GM06990 (cell line): ENCODE measurements around the gene PRICKLE4.

Source experiments
- DNase-seq: peaks from one replicate; pipeline ENCODE4 v3.0.0-alpha.2; 2011; ENCODE audit not compliant: insufficient read length; ENCODE audit errors: extremely low read depth
- H3K27me3 ChIP-seq: replicated peaks from 2 replicates; pipeline ENCODE4 v1.6.0; 2011; ENCODE audit warnings: low read length; ENCODE audit not compliant: control insufficient read depth, insufficient read depth
- H3K36me3 ChIP-seq: 2 replicates; pipeline ENCODE4 v1.5.1; 2011; ENCODE audit warnings: low read length; ENCODE audit not compliant: control insufficient read depth, insufficient read depth
- H3K4me3 ChIP-seq: replicated peaks from 2 replicates; pipeline ENCODE4 v1.5.1; 2011; ENCODE audit warnings: low read depth, mild to moderate bottlenecking, control low read depth, low read length
- CTCF ChIP-seq: IDR thresholded peaks from 2 replicates; pipeline ENCODE4 v1.5.1; 2011; ENCODE audit warnings: low read length, control low read depth, mild to moderate bottlenecking, inconsistent platforms; ENCODE audit not compliant: insufficient read depth, poor library complexity, severe bottlenecking

Gene PRICKLE4

GRCh38 chr6:41791305-41791704 lies 10.7 kb downstream of the PRICKLE4 start:
- no peak for TF ChIP-seq CTCF
- H3K27me3 ChIP-seq: no peaks in the 10 kb centered on the region
- no peak for DNase-seq
- H3K36me3 ChIP-seq: peaks cover 7% of the 10 kb centered on the region
- H3K4me3 ChIP-seq: no peak overlapping the region

- no peak for DNase-seq
- Histone ChIP-seq H3K27me3 (no peaks in the 10 kb centered on the region), H3K4me3 (no peak overlapping the region), H3K36me3 (peaks cover 7% of the 10 kb centered on the region)
- TF ChIP-seq CTCF: no peak
These were observed 11.4 kb downstream of the PRICKLE4 start for GRCh38 chr6:41791984-41792383.

GRCh38 chr6:41796474-41796873 lies 15.9 kb downstream of the PRICKLE4 start:
- no peak overlapping the region for H3K4me3 ChIP-seq
- TF ChIP-seq CTCF: no peak
- no peak for DNase-seq
- peaks cover 2% of the 10 kb centered on the region for H3K36me3 ChIP-seq
- H3K27me3 ChIP-seq: no peaks in the 10 kb centered on the region

GRCh38 chr6:41798901-41799558 lies 18.4 kb downstream of the PRICKLE4 start:
- no peaks in the 10 kb centered on the region for H3K27me3 ChIP-seq
- no peak for DNase-seq
- H3K4me3 ChIP-seq: no peak overlapping the region
- no peak for TF ChIP-seq CTCF
- H3K36me3 ChIP-seq: no peaks in the 10 kb centered on the region; the same call in 1 of the 2 replicates

- Histone ChIP-seq H3K27me3 (no peaks in the 10 kb centered on the region), H3K4me3 (no peak overlapping the region), H3K36me3 (no peaks in the 10 kb centered on the region; the same call in 1 of the 2 replicates)
- TF ChIP-seq CTCF: no peak
- no peak for DNase-seq
These were observed 19.0 kb downstream of the PRICKLE4 start for GRCh38 chr6:41799559-41799911.

GRCh38 chr6:41801380-41801779 lies 20.8 kb downstream of the PRICKLE4 start:
- peak; percentile 52 for TF ChIP-seq CTCF
- Histone ChIP-seq H3K4me3 (no peak overlapping the region), H3K27me3 (no peaks in the 10 kb centered on the region), H3K36me3 (peaks cover 5% of the 10 kb centered on the region)
- DNase-seq: no peak
